Measurements from ENCODE around the gene CFAP299. TPM values are rescaled to one million over a fixed set of nuclear protein-coding genes. Genes with fewer than 3 reads are reported as not detected.

CFAP299 gene
- total RNA-seq, 1 experiment from 2014 or later: not detected

DNA sequence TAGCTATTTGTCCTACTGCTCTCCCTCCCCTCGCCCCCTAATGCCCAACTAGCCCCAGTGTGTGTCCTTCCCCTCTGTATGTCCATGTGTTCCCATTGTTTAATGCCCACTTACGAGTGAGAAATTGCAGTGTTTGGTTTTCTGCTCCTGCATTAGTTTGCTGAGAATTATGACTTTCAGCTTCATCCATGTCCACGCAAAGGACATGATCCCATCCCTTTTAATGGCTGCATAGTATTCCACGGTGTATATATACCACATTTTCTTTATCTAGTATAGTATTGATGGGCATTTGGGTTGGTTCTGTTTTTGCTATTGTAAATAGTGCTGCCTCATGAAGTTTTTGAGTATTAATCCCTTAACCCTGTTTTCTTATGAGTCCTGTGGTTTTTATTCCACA is 33.6 kb upstream of the CFAP299 start:
- Histone ChIP-seq H2AFZ (ENCODE audit: low read depth, low read length, poor library complexity, severe bottlenecking) (no peak overlapping the region), H3K9me3 (ENCODE audit: control insufficient read depth in 1 of 2, insufficient read depth in 1 of 2, low read depth in 1 of 2, low read length in 2 of 2) (no peaks in the 10 kb centered on the region), H3K9me2 (ENCODE audit: insufficient read depth) (no peaks in the 10 kb centered on the region), H3K4me3 (replicated peaks in 1 of 2; ENCODE audit: low read depth in 1 of 2, low read length in 2 of 2) (no peak overlapping the region), H3K79me2 (ENCODE audit: insufficient read depth, low read length) (no peaks in the 10 kb centered on the region), H4K20me1 (ENCODE audit: insufficient read depth) (no peaks in the 10 kb centered on the region), H3K9ac (ENCODE audit: low read length) (no peak overlapping the region), H3K4me1 (ENCODE audit: control insufficient read depth in 1 of 2, insufficient read depth in 2 of 2, low read length in 2 of 2) (no peaks in the 10 kb centered on the region), H3K27ac (ENCODE audit: low read depth, low read length) (no peak overlapping the region), H3K4me2 (ENCODE audit: low read length) (no peak overlapping the region), H3K27me3 (ENCODE audit: insufficient read depth, low read length) (peaks cover 46% of the 10 kb centered on the region), H3K36me3 (ENCODE audit: control insufficient read depth in 1 of 2, insufficient read depth in 2 of 2, low read length in 2 of 2) (no peaks in the 10 kb centered on the region)
- no TSS peak for BruUV-seq (replicated peaks)
- ATAC-seq (no peak), DNase-seq (ENCODE audit: low read depth, low spot score) (no peak)
- CTCF ChIA-PET: no interaction called here
- TF ChIP-seq, protein P1, sequence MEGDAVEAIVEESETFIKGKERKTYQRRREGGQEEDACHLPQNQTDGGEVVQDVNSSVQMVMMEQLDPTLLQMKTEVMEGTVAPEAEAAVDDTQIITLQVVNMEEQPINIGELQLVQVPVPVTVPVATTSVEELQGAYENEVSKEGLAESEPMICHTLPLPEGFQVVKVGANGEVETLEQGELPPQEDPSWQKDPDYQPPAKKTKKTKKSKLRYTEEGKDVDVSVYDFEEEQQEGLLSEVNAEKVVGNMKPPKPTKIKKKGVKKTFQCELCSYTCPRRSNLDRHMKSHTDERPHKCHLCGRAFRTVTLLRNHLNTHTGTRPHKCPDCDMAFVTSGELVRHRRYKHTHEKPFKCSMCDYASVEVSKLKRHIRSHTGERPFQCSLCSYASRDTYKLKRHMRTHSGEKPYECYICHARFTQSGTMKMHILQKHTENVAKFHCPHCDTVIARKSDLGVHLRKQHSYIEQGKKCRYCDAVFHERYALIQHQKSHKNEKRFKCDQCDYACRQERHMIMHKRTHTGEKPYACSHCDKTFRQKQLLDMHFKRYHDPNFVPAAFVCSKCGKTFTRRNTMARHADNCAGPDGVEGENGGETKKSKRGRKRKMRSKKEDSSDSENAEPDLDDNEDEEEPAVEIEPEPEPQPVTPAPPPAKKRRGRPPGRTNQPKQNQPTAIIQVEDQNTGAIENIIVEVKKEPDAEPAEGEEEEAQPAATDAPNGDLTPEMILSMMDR (IDR thresholded peaks at IDR 0.05 in 2 of 3, conservative IDR thresholded peaks at IDR 0.05 in 1 of 3; ENCODE audit: borderline replicate concordance in 1 of 3, insufficient read depth in 1 of 3, low read depth in 2 of 3, low read length in 2 of 3): no peak
- no peak for TF ChIP-seq SP1 (IDR thresholded peaks at IDR 0.05; ENCODE audit: low read depth)
- RAD21 ChIA-PET (ENCODE audit: low non-redundant PET in 1 of 2, low total read pairs in 2 of 2, uncharacterized antibody in 2 of 2, unreplicated experiment in 2 of 2): no interaction called here
- POLR2A ChIA-PET: no interaction called here
- intact Hi-C loops (cut with micrococcal nuclease): no loop called here

DNA sequence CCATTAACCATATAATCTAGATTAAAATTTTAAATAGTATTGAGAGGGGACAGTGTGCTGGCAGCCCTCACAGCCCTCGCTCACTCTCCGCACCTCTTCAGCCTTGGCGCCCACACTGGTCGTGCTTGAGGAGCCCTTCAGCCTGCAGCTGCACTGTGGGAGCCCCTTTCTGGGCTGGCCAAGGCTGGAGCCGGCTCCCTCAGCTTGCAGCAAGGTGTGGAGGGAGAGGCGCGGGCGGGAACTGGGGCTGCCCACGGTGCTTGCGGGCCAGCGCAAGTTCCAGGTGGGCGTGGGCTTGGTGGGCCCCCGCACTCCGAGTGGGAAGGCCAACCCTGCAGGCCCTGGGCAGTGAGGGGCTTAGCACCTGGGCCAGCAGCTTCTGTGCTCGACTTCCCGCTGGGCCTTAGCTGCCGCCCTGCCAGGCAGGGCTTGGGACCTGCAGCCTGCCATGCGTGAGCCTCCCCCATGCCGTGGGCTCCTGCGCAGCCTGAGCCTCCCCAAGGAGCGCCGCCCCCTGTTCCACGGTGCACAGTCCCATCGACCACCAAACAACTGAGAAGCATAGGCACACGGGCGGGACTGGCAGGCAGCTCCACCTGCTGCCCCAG is 32.8 kb upstream of the CFAP299 start:
- H3K27ac ChIP-seq (ENCODE audit: low read depth, low read length): no peak overlapping the region
- no peak overlapping the region for H3K9ac ChIP-seq (ENCODE audit: low read length)
- H2AFZ ChIP-seq (ENCODE audit: low read depth, low read length, poor library complexity, severe bottlenecking): no peak overlapping the region
- H3K9me3 ChIP-seq (ENCODE audit: control insufficient read depth in 1 of 2, insufficient read depth in 1 of 2, low read depth in 1 of 2, low read length in 2 of 2): no peaks in the 10 kb centered on the region
- BruUV-seq (replicated peaks): no TSS peak
- intact Hi-C loops (cut with micrococcal nuclease): no loop called here
- ChIA-PET RAD21 (ENCODE audit: low non-redundant PET in 1 of 2, low total read pairs in 2 of 2, uncharacterized antibody in 2 of 2, unreplicated experiment in 2 of 2) (no interaction called here), POLR2A (no interaction called here), CTCF (no interaction called here)
- ATAC-seq (no peak), DNase-seq (ENCODE audit: low read depth, low spot score) (no peak)
- no peaks in the 10 kb centered on the region for H3K4me1 ChIP-seq (ENCODE audit: control insufficient read depth in 1 of 2, insufficient read depth in 2 of 2, low read length in 2 of 2)
- peaks cover 47% of the 10 kb centered on the region for H3K27me3 ChIP-seq (ENCODE audit: insufficient read depth, low read length)
- no peaks in the 10 kb centered on the region for H4K20me1 ChIP-seq (ENCODE audit: insufficient read depth)
- H3K79me2 ChIP-seq (ENCODE audit: insufficient read depth, low read length): no peaks in the 10 kb centered on the region
- no peaks in the 10 kb centered on the region for H3K9me2 ChIP-seq (ENCODE audit: insufficient read depth)
- H3K4me2 ChIP-seq (ENCODE audit: low read length): no peak overlapping the region
- H3K36me3 ChIP-seq (ENCODE audit: control insufficient read depth in 1 of 2, insufficient read depth in 2 of 2, low read length in 2 of 2): no peaks in the 10 kb centered on the region
- no peak overlapping the region for H3K4me3 ChIP-seq (replicated peaks in 1 of 2; ENCODE audit: low read depth in 1 of 2, low read length in 2 of 2)
- TF ChIP-seq EGR1 (IDR thresholded peaks at IDR 0.05; ENCODE audit: low read depth): no peak
- no peak for TF ChIP-seq JUND (IDR thresholded peaks at IDR 0.05)
- TF ChIP-seq EZH2phosphoT487 (IDR thresholded peaks at IDR 0.05; ENCODE audit: borderline replicate concordance): no peak
- TF ChIP-seq, protein P1 (IDR thresholded peaks at IDR 0.05 in 2 of 3, conservative IDR thresholded peaks at IDR 0.05 in 1 of 3; ENCODE audit: borderline replicate concordance in 1 of 3, insufficient read depth in 1 of 3, low read depth in 2 of 3, low read length in 2 of 3): no peak
- TF ChIP-seq SIN3A (IDR thresholded peaks at IDR 0.05; ENCODE audit: low read depth): no peak
- TF ChIP-seq, protein P2, sequence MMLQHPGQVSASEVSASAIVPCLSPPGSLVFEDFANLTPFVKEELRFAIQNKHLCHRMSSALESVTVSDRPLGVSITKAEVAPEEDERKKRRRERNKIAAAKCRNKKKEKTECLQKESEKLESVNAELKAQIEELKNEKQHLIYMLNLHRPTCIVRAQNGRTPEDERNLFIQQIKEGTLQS (IDR thresholded peaks at IDR 0.05): no peak
- TF ChIP-seq POLR2AphosphoS5 (IDR thresholded peaks at IDR 0.05; ENCODE audit: low read depth, low read length): no peak
- TF ChIP-seq SRF (IDR thresholded peaks at IDR 0.05; ENCODE audit: low read depth): no peak
- no peak for TF ChIP-seq CBX3 (IDR thresholded peaks at IDR 0.05; ENCODE audit: low read depth)
- TF ChIP-seq SP1 (IDR thresholded peaks at IDR 0.05; ENCODE audit: low read depth): no peak
- TF ChIP-seq, protein P3, sequence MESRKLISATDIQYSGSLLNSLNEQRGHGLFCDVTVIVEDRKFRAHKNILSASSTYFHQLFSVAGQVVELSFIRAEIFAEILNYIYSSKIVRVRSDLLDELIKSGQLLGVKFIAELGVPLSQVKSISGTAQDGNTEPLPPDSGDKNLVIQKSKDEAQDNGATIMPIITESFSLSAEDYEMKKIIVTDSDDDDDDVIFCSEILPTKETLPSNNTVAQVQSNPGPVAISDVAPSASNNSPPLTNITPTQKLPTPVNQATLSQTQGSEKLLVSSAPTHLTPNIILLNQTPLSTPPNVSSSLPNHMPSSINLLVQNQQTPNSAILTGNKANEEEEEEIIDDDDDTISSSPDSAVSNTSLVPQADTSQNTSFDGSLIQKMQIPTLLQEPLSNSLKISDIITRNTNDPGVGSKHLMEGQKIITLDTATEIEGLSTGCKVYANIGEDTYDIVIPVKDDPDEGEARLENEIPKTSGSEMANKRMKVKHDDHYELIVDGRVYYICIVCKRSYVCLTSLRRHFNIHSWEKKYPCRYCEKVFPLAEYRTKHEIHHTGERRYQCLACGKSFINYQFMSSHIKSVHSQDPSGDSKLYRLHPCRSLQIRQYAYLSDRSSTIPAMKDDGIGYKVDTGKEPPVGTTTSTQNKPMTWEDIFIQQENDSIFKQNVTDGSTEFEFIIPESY (IDR thresholded peaks at IDR 0.05; ENCODE audit: extremely low read depth, insufficient replicate concordance, low read length): no peak
- no peak for TF ChIP-seq FOSL1 (IDR thresholded peaks at IDR 0.05; ENCODE audit: low read depth)

Measured in HCT116 (cell line).